Central memory CD8-positive, alpha-beta T cell (primary cell): ENCODE results near the gene TBCE.

Source experiments
- ATAC-seq: fragments of 150-1000 bp; cut with Tn5 transposase; replicated peaks from 2 replicates; pipeline ENCODE4 v1.10.0; 2022; ENCODE audit warnings: mild to moderate bottlenecking, moderate FRiP score, moderate number of reproducible peaks; ENCODE audit not compliant: poor library complexity, severe bottlenecking; ENCODE audit errors: extremely low read depth
- DNase-seq, 2 donors: peaks; one replicate each; pipeline ENCODE4 v3.0.0; 2021; ENCODE audit warnings: low spot score in 2 of 2
- H3K27ac Mint-ChIP-seq: one replicate; pipeline ENCODE4 v1.8.0; 2022; ENCODE audit warnings: low read depth, mild to moderate bottlenecking, moderate library complexity, mixed read lengths
- H3K27me3 Mint-ChIP-seq: one replicate; pipeline ENCODE4 v1.8.0; 2022; ENCODE audit warnings: mixed read lengths
- H3K36me3 Mint-ChIP-seq: one replicate; pipeline ENCODE4 v1.8.0; 2022; ENCODE audit warnings: mild to moderate bottlenecking, moderate library complexity, mixed read lengths; ENCODE audit not compliant: insufficient read depth
- H3K4me1 Mint-ChIP-seq: one replicate; pipeline ENCODE4 v1.8.0; 2022; ENCODE audit warnings: mixed read lengths
- H3K4me3 Mint-ChIP-seq: one replicate; pipeline ENCODE4 v1.8.0; 2022; ENCODE audit warnings: mild to moderate bottlenecking, moderate library complexity, mixed read lengths
- H3K9me3 Mint-ChIP-seq: one replicate; pipeline ENCODE4 v1.8.0; 2022; ENCODE audit warnings: mixed read lengths

Gene TBCE

DNA sequence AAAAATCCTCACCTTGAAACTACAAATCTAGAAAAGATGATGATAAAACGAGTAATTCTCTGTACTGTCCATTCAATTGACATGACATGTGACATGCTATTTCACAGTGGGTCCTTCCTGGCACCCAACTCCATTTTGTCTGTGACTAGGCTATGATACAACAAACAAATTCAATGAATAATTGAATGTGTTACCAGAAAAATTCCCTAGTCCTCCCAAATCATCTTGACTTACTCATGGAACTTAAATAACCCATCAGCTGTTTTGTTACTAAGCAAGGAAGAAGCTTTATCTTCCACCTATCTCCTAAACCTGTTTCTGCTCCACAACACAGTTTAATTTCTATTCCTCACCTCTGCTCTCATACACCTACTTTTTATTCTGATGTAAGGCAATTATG, 106.6 kb downstream of the TBCE start:
- H3K9me3 Mint-ChIP-seq: no peaks in the 10 kb centered on the region
- ATAC-seq (no peak), DNase-seq (no peak)
- no peak overlapping the region for H3K27ac Mint-ChIP-seq
- H3K27me3 Mint-ChIP-seq: no peaks in the 10 kb centered on the region
- H3K4me1 Mint-ChIP-seq: no peaks in the 10 kb centered on the region
- H3K4me3 Mint-ChIP-seq: no peak overlapping the region
- H3K36me3 Mint-ChIP-seq: peaks cover 11% of the 10 kb centered on the region

DNA sequence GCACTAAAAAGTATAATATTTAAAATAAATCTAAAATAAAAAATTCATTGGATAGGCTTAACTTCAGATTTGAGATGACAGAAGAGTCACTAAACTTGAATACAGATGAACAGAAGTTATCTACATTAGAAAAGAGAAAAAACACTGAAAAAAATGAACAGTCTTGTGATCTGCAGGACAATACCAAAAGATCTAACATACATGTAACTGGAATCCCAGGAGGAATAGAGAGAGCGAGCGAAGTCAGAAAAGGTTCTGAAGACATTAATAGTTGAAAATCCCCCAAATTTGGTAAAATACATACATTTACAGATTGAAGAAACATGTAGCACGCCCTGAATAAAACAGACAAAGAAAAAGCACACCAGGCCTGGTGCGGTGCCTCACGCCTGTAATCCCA, 115.9 kb downstream of the TBCE start:
- Mint-ChIP-seq H3K4me3 (no peak overlapping the region), H3K27ac (no peak overlapping the region), H3K9me3 (no peaks in the 10 kb centered on the region), H3K4me1 (no peaks in the 10 kb centered on the region), H3K27me3 (no peaks in the 10 kb centered on the region), H3K36me3 (peaks cover 16% of the 10 kb centered on the region)
- DNase-seq (no peak), ATAC-seq (no peak)

DNA sequence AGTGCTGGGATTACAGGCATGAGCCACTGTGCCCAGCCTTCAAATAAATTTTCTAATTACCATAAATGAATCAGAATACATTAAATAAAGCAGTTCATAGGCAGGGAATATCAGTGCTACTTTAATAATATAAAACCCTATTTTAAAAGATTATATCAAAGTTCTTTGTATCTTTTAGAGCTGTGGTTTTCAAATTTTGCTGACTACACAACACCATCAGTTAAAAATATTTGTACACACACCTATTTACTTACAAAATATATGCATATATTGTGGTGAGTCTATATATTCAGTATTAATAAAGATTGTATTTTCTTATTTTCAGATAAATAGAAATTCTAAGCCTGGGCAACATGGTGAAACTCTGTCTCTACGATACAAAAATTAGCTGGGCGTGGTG, 118.3 kb downstream of the TBCE start:
- no peaks in the 10 kb centered on the region for H3K9me3 Mint-ChIP-seq
- no peaks in the 10 kb centered on the region for H3K27me3 Mint-ChIP-seq
- no peak overlapping the region for H3K4me3 Mint-ChIP-seq
- DNase-seq (no peak), ATAC-seq (no peak)
- no peak overlapping the region for H3K27ac Mint-ChIP-seq
- no peaks in the 10 kb centered on the region for H3K4me1 Mint-ChIP-seq
- H3K36me3 Mint-ChIP-seq: peaks cover 12% of the 10 kb centered on the region

DNA sequence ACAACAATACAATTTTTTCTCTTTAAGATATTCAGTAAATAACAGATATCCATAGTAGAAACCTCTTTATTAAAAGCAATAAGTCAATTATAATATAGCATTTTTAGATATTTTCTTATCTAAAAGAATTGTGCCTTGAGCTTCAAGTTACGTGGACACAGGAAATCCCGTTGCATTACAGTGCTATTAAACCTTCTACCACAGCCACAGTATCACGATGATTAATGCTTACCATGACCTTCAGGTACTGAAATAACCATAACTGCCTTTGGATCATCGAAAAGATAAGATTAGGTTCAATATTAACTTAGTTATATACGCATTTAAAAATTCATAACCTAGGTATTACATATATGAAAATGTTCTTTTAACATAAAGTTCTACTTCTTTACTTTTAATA, 119.1 kb downstream of the TBCE start:
- no peak overlapping the region for H3K27ac Mint-ChIP-seq
- no peak overlapping the region for H3K4me3 Mint-ChIP-seq
- no peaks in the 10 kb centered on the region for H3K9me3 Mint-ChIP-seq
- no peak for DNase-seq
- H3K36me3 Mint-ChIP-seq: peaks cover 11% of the 10 kb centered on the region
- H3K4me1 Mint-ChIP-seq: peaks cover under 1% of the 10 kb centered on the region
- H3K27me3 Mint-ChIP-seq: no peaks in the 10 kb centered on the region
- ATAC-seq: no peak

DNA sequence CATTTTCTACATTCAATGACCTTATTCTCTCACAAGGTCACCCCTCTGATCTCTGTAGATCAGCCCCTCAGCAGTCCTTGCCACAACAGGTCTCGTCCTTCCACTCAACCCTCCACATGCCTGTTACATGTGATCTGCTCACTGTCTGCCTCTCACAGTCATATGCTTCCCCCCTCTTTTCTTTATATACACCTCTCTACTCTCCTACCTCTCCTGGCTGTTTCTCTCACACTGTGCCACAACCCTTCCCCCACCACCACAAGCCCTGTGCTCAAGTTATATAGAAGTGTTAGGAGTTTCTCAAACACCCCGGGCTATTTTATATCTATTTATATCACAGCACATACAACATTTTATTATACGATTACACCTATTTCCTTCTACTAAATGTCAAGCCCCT, 124.4 kb downstream of the TBCE start:
- Mint-ChIP-seq H3K27ac (no peak overlapping the region), H3K36me3 (peaks cover 11% of the 10 kb centered on the region), H3K4me3 (no peak overlapping the region), H3K9me3 (no peaks in the 10 kb centered on the region), H3K27me3 (no peaks in the 10 kb centered on the region), H3K4me1 (peaks cover 16% of the 10 kb centered on the region)
- DNase-seq (no peak), ATAC-seq (no peak)

DNA sequence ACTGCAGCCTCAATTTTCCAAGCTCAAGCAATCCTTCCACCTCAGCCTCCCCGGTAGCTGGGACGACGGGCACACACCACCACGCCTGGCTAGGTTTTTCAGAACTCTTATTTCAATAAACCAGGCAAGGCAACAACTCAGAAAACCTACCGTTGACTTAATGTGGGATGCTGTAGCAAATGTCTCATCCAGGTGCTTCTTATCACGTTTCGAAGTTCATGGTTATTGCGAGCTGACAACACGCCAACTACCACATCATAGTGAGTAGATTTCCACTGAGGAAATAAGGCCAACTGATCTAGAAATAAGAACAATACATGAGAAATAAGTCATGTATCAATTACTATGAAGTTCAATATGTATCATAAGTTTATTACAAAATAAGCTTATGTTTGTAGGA, 127.3 kb downstream of the TBCE start:
- ATAC-seq (no peak), DNase-seq (no peak)
- Mint-ChIP-seq H3K4me1 (peaks cover 16% of the 10 kb centered on the region), H3K9me3 (no peaks in the 10 kb centered on the region), H3K36me3 (peaks cover 11% of the 10 kb centered on the region), H3K4me3 (no peak overlapping the region), H3K27me3 (no peaks in the 10 kb centered on the region), H3K27ac (no peak overlapping the region)

DNA sequence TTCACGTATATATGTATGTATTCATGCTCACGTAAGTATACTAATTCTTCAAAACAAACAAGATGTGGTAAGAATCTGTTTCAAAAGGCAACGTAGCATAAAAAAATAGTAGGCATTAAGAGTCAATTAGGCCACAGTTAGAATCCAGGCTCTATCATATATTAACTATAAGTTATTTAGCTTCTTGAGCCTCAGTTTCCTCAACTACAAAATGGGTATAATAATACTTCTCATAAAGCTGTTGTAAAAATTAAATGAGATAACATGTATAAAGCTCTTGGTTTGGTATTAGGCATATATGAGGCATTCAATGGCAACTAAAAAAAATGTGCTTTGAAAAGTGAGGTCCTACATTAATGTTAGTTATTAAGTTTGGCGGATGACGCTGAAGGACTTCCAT, 127.8 kb downstream of the TBCE start:
- H3K4me1 Mint-ChIP-seq: peaks cover 16% of the 10 kb centered on the region
- DNase-seq (no peak), ATAC-seq (no peak)
- H3K36me3 Mint-ChIP-seq: peaks cover 11% of the 10 kb centered on the region
- H3K9me3 Mint-ChIP-seq: no peaks in the 10 kb centered on the region
- H3K27ac Mint-ChIP-seq: no peak overlapping the region
- no peak overlapping the region for H3K4me3 Mint-ChIP-seq
- no peaks in the 10 kb centered on the region for H3K27me3 Mint-ChIP-seq

DNA sequence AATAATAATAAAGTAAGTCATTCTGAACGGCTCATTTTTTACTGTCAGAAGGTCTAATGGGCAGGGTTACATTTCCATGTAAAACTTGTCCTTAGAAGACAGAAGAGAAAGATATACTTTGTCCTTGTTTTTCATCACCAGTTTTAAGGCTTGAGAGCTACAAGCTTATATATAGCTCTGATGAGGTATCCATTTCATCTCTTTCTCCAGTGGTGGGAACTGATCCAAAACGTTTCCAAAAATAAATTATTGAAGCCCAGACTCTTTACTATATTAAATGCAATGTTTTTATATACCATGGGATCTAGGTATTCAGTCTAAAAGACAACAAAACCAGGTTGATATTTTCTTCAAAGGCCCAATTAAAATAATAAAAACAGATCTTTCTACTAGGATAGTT, 128.3 kb downstream of the TBCE start:
- H3K36me3 Mint-ChIP-seq: peaks cover 11% of the 10 kb centered on the region
- ATAC-seq (no peak), DNase-seq (no peak)
- H3K4me1 Mint-ChIP-seq: peaks cover 16% of the 10 kb centered on the region
- H3K9me3 Mint-ChIP-seq: no peaks in the 10 kb centered on the region
- H3K27ac Mint-ChIP-seq: no peak overlapping the region
- H3K4me3 Mint-ChIP-seq: no peak overlapping the region
- no peaks in the 10 kb centered on the region for H3K27me3 Mint-ChIP-seq

DNA sequence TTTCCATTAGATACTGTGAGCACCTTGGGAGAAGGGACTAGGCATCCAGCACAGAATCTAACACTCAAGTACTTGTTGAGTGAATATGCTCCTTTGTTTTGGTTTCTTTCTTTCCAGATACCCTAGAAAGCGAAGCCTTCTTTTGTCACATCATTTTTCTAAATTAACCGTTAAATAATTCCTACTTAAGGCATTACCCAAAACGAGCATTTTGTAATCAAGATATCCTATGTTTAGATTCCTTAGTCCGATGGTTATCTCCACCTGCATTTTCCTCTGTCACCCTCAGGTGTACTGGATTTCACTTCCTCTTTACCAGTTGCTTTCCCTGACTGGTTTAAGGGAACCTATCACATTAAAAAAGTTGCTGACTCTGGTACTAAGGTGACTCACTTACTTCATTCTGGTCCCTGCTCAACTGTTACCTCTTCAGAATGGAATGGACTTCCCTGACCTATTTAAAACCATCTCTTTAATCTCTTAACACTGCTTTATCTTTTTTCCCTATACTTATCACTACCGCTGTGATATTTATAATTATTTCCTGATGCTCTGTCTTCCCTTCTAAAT, 133.8 kb downstream of the TBCE start:
- no peak overlapping the region for H3K4me3 Mint-ChIP-seq
- H3K9me3 Mint-ChIP-seq: no peaks in the 10 kb centered on the region
- ATAC-seq (no peak), DNase-seq (no peak)
- H3K27me3 Mint-ChIP-seq: no peaks in the 10 kb centered on the region
- H3K4me1 Mint-ChIP-seq: peaks cover 23% of the 10 kb centered on the region
- no peak overlapping the region for H3K27ac Mint-ChIP-seq
- H3K36me3 Mint-ChIP-seq: peaks cover 16% of the 10 kb centered on the region
